CD8-positive, alpha-beta memory T cell (primary cell): ENCODE data around the gene ERVFRD-1. TPM values are rescaled to one million over a fixed set of nuclear protein-coding genes. Genes with fewer than 3 reads are reported as not detected.
"Not testable (repeated sequence)": the region's sequence is repeated elsewhere in the genome, so short reads cannot be mapped to it uniquely, and the experiment has no call there.

Experiments used
- CTCF ChIA-PET: fragments of 350-600 bp; sonication (Branson Sonifier 250); formaldehyde crosslinking; loops from one replicate; lab custom pipeline; 2021; ENCODE audit warnings: antibody characterized with exemption; lab: Charles Lee
- POLR2A ChIA-PET: fragments of 350-600 bp; sonication (Branson Sonifier 250); formaldehyde crosslinking; loops from one replicate; lab custom pipeline; 2021; ENCODE audit warnings: antibody characterized with exemption; lab: Charles Lee
- DNase-seq, 5 donors: peaks; one replicate each; pipeline versions ENCODE4 v3.0.0 to v3.0.0-alpha.2; 2020 to 2022; ENCODE audit warnings: mixed read lengths in 1 of 5
- H3K27ac ChIP-seq: one replicate; pipeline ENCODE4 v1.7.0; 2013; ENCODE audit warnings: low read depth, mild to moderate bottlenecking, low read length, moderate library complexity
- H3K27me3 ChIP-seq: 2 replicates; pipeline ENCODE4 v1.7.0; 2013; ENCODE audit warnings: low read length, mild to moderate bottlenecking; ENCODE audit not compliant: insufficient read depth, poor library complexity, severe bottlenecking
- H3K36me3 ChIP-seq: 2 replicates; pipeline ENCODE4 v1.7.0; 2013; ENCODE audit warnings: mild to moderate bottlenecking, low read length, moderate library complexity; ENCODE audit not compliant: insufficient read depth
- H3K4me1 ChIP-seq: 2 replicates; pipeline ENCODE4 v1.7.0; 2013; ENCODE audit warnings: mild to moderate bottlenecking, low read length, moderate library complexity; ENCODE audit not compliant: insufficient read depth
- H3K4me3 ChIP-seq: 2 replicates; pipeline ENCODE4 v1.7.0; 2013; ENCODE audit warnings: mild to moderate bottlenecking, low read length
- H3K9me3 ChIP-seq: 2 replicates; pipeline ENCODE4 v1.7.0; 2013; ENCODE audit warnings: mild to moderate bottlenecking, low read length
- H3K27ac Mint-ChIP-seq, 8 donors: one replicate each; pipeline ENCODE4 v1.8.0; 2020 to 2021; ENCODE audit warnings: mixed read lengths in 8 of 8, mild to moderate bottlenecking in 6 of 8, inconsistent platforms in 3 of 8, moderate library complexity in 3 of 8
- H3K27me3 Mint-ChIP-seq, 2 donors: one replicate each; pipeline ENCODE4 v1.8.0; 2020 to 2021; ENCODE audit warnings: mixed read lengths in 2 of 2, mild to moderate bottlenecking in 1 of 2, moderate library complexity in 1 of 2
- H3K36me3 Mint-ChIP-seq, 3 donors: one replicate each; pipeline ENCODE4 v1.8.0; 2020 to 2021; ENCODE audit warnings: mixed read lengths in 3 of 3, inconsistent platforms in 1 of 3, mild to moderate bottlenecking in 1 of 3
- H3K4me1 Mint-ChIP-seq, 3 donors: one replicate each; pipeline ENCODE4 v1.8.0; 2020 to 2021; ENCODE audit warnings: mixed read lengths in 3 of 3, inconsistent platforms in 1 of 3, mild to moderate bottlenecking in 1 of 3
- H3K4me3 Mint-ChIP-seq, 7 donors: one replicate each; pipeline ENCODE4 v1.8.0; 2020 to 2021; ENCODE audit warnings: mixed read lengths in 7 of 7, mild to moderate bottlenecking in 6 of 7, moderate library complexity in 4 of 7, inconsistent platforms in 2 of 7
- H3K9me3 Mint-ChIP-seq, 5 donors: one replicate each; pipeline ENCODE4 v1.8.0; 2020 to 2022; ENCODE audit warnings: mixed read lengths in 5 of 5, mild to moderate bottlenecking in 3 of 5, moderate library complexity in 2 of 5, inconsistent platforms in 1 of 5
- polyA plus RNA-seq: library from polyadenylated mRNA; unstranded; fragments of 300-500 nt; fragmentation: Illumina TruSeq; gene quantifications from one replicate; pipeline ENCODE4 v1.2.3, GENCODE V29; 2021
- total RNA-seq, 2 experiments: library from RNA; stranded (reverse); gene quantifications; one replicate each; pipeline ENCODE4 v1.2.3, GENCODE V29; 2021

The ERVFRD-1 gene
- total and polyA plus RNA-seq, 3 experiments from 2014 or later: 0.12 TPM; not detected in 2

DNA sequence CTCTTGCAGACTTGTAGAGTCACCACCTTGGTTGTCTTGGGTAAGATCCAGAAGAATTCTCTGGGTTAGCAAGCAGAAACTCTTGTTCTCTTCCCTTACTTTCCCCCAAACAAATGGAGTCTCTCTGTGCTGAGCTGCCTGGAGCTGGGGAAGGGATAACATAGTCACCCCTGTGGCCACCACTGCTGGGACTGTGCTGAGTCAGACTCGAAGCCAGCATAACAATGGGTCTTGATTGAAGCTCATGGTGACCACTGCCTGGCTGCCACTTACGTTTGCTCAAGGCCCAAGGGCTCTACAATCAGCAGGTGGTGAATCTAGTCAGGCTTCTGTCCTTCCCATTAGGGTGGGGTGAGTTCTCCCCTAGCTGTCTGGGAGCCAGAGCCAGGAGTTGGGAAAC is 15.4 kb upstream of the ERVFRD-1 start:
- no peaks in the 10 kb centered on the region for H3K9me3 ChIP-seq
- ChIA-PET POLR2A (no interaction called here), CTCF (interaction anchor here (1.3 to 1.4 kb wide), 2 partner anchors 13 to 27 kb away, joined by 3 to 5 read pairs; no protein-coding TSS in a partner anchor)
- no peaks in the 10 kb centered on the region for H3K4me1 ChIP-seq
- H3K27ac Mint-ChIP-seq: no peak overlapping the region
- H3K4me3 ChIP-seq: no peak overlapping the region
- peaks cover 18 to 41% (median 28%) of the 10 kb centered on the region in 3 donors for H3K4me1 Mint-ChIP-seq
- H3K36me3 Mint-ChIP-seq: peaks cover 0 to 15% (median 8%) of the 10 kb centered on the region in 3 donors
- no peak for DNase-seq
- no peaks in the 10 kb centered on the region for H3K27me3 Mint-ChIP-seq
- no peaks in the 10 kb centered on the region for H3K36me3 ChIP-seq
- no peaks in the 10 kb centered on the region for H3K9me3 Mint-ChIP-seq
- H3K27me3 ChIP-seq: no peaks in the 10 kb centered on the region
- H3K27ac ChIP-seq: no peak overlapping the region
- no peak overlapping the region for H3K4me3 Mint-ChIP-seq

DNA sequence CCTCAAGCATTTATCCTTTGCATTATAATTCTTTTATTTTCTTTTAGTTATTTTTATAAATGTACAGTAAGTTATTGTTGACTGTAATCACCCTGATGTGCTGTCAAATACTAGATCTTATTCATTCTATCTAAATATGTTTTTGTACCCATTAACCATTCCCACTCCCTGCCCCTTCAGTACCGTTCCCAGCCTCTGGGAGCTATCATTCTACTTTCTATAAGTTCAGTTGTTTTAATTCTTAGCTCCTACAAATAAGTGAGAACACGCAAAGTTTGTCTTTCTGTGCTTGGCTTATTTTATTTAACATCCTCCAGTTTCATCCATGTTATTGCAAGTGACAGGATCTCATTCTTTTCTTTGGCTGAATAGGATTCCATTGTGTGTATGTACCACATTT is 12.5 kb upstream of the ERVFRD-1 start:
- no peak for DNase-seq
- H3K4me3 Mint-ChIP-seq: no peak overlapping the region
- H3K4me1 Mint-ChIP-seq: peaks cover 18 to 40% (median 34%) of the 10 kb centered on the region in 3 donors
- Histone ChIP-seq H3K4me3 (no peak overlapping the region), H3K27me3 (no peaks in the 10 kb centered on the region), H3K36me3 (no peaks in the 10 kb centered on the region), H3K27ac (no peak overlapping the region), H3K9me3 (no peaks in the 10 kb centered on the region), H3K4me1 (no peaks in the 10 kb centered on the region)
- no peaks in the 10 kb centered on the region for H3K9me3 Mint-ChIP-seq
- CTCF ChIA-PET: no interaction called here
- H3K27ac Mint-ChIP-seq: no peak overlapping the region
- peaks cover 0 to 13% (median 10%) of the 10 kb centered on the region in 3 donors for H3K36me3 Mint-ChIP-seq
- H3K27me3 Mint-ChIP-seq: no peaks in the 10 kb centered on the region
- POLR2A ChIA-PET: no interaction called here

DNA sequence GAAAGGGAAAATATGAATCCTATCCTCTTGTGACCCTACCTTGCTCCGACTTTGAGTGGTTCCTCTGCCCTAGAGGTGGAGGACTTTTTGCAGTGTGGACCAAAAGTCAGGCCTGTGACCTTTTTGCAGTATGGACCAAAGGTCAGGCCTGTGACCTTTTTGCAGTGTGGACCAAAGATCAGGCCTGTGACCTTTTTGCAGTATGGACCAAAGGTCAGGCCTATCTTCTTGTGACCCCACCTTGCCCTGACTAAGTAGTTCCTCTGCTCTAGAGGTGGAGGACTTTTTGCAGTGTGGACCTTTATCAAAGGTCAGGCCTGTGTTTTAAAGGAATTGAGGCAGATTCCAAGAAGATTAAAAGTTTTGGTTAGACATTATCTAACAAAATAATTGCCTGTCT is 10.9 kb upstream of the ERVFRD-1 start:
- DNase-seq: no peak
- Histone ChIP-seq H3K36me3 (no peaks in the 10 kb centered on the region), H3K27ac (no peak overlapping the region), H3K4me3 (no peak overlapping the region), H3K9me3 (no peaks in the 10 kb centered on the region), H3K27me3 (no peaks in the 10 kb centered on the region), H3K4me1 (no peaks in the 10 kb centered on the region)
- POLR2A ChIA-PET: no interaction called here
- CTCF ChIA-PET: no interaction called here
- H3K4me3 Mint-ChIP-seq: no peak overlapping the region
- H3K4me1 Mint-ChIP-seq: peaks cover 20 to 41% (median 34%) of the 10 kb centered on the region in 3 donors
- H3K27ac Mint-ChIP-seq: peak overlapping the region in 1 of 8 donors; percentile 36
- H3K27me3 Mint-ChIP-seq: no peaks in the 10 kb centered on the region
- peaks cover 0 to 12% (median 7%) of the 10 kb centered on the region in 3 donors for H3K36me3 Mint-ChIP-seq
- H3K9me3 Mint-ChIP-seq: no peaks in the 10 kb centered on the region

DNA sequence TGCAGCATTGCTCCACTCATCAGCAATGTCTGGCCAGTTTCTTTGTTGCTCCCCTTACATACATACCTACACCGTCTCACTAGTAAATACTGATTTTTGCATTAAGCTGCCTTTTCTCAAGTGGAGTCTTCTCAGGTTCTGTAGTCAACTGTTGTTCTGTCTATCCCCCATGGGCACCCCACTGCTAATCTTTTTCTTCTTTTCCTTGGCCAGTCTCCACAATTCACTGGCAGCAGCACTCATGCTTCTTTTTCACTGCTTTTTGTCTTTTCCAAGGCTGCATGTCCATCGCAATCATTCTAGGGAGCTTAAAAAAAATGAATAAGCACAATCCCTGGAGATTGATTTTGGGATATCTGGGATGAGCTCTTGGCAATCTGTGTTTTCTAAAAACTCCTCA is 10.3 kb upstream of the ERVFRD-1 start:
- no peaks in the 10 kb centered on the region for H3K9me3 ChIP-seq
- CTCF ChIA-PET: no interaction called here
- Mint-ChIP-seq H3K27ac (no peak overlapping the region), H3K9me3 (no peaks in the 10 kb centered on the region), H3K27me3 (no peaks in the 10 kb centered on the region), H3K4me1 (peaks cover 20 to 37% (median 32%) of the 10 kb centered on the region in 3 donors), H3K4me3 (no peak overlapping the region), H3K36me3 (peaks cover 0 to 7% (median 5%) of the 10 kb centered on the region in 3 donors)
- no peaks in the 10 kb centered on the region for H3K4me1 ChIP-seq
- DNase-seq: no peak
- no peaks in the 10 kb centered on the region for H3K36me3 ChIP-seq
- H3K4me3 ChIP-seq: no peak overlapping the region
- no peak overlapping the region for H3K27ac ChIP-seq
- no peaks in the 10 kb centered on the region for H3K27me3 ChIP-seq
- POLR2A ChIA-PET: no interaction called here

DNA sequence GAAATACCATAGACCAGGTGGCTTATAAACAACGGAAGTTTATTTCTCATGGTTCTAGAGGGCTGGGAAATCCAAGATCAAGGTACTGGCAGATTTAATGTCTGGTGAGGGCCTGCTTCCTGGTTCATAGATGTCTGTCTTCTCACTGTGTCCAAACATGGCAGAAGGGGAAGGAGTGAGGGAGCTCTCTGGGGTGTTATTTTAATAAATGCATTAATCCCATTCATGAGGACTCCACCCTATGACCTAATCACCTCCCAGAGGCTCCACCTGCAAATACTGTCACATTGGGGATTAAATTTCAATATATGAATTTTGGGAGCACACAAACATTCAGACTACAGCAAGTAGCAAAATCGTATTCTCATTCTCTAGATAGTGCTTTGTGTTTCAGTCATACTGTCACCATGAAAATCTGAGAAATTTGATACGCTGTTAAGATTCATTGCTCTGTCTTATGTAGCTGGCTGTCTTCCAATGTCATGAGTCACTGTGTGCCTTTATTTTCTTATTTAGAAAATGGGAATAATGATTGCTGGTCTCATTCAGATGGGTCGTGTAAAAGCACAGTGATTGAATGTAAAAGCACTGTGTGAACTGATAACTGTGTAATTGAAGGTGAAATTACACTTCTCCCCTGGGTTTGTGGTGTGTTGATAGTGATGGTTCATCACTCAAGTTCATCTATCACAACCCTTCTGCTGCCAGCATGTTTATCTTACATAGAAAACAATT is 8.9 kb upstream of the ERVFRD-1 start:
- Histone ChIP-seq H3K4me1 (no peaks in the 10 kb centered on the region), H3K36me3 (no peaks in the 10 kb centered on the region), H3K27ac (no peak overlapping the region), H3K9me3 (no peaks in the 10 kb centered on the region), H3K4me3 (no peak overlapping the region), H3K27me3 (no peaks in the 10 kb centered on the region)
- Mint-ChIP-seq H3K4me3 (no peak overlapping the region), H3K36me3 (peaks cover 0 to 1% (median 0%) of the 10 kb centered on the region in 3 donors), H3K27me3 (no peaks in the 10 kb centered on the region), H3K4me1 (peaks cover 19 to 38% (median 36%) of the 10 kb centered on the region in 3 donors), H3K9me3 (no peaks in the 10 kb centered on the region), H3K27ac (no peak overlapping the region)
- CTCF ChIA-PET: no interaction called here
- no peak for DNase-seq
- POLR2A ChIA-PET: no interaction called here

DNA sequence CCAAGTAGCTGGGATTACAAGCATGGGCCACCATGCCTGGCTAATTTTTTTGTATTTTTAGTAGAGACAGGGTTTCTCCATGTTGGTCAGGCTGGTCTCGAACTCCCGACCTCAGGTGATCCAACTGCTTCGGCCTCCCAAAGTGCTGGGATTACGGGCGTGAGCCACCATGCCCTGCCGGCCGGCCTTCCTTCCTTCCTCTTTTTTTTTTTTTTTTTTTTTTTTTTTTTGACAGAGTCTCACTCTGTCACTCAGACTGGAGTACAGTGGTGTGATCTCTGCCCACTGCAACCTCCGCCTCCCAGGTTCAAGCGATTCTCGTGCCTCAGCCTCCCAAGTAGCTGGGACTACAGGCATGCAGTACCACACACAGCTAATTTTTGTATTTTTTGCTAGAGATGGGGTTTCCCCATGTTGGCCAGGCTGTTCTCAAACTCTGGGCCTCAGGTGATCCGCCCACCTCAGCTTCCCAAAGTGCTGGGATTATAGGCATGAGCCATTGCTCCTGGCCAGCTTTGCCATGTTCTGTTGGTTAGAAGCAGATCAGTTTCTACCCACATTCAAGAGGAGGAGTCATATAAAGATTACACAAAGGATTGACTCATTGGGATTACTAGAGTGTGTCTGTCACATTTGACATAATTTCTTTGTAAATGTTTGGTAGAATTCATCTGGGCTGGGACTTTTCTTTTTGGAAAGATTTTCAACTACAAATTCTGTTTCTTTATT is 4.4 kb upstream of the ERVFRD-1 start:
- H3K9me3 ChIP-seq, DNase-seq, H3K36me3 ChIP-seq, POLR2A ChIA-PET, H3K9me3 Mint-ChIP-seq, H3K36me3 Mint-ChIP-seq, H3K4me3 ChIP-seq, H3K4me3 Mint-ChIP-seq, CTCF ChIA-PET, H3K27ac ChIP-seq, H3K27me3 Mint-ChIP-seq, H3K27me3 ChIP-seq, H3K4me1 ChIP-seq: not testable (repeated sequence)
- Mint-ChIP-seq H3K4me1 (peaks cover 26 to 51% (median 38%) of the 10 kb centered on the region in 3 donors), H3K27ac (peak overlapping the region in 2 of 8 donors; percentile 10 to 38)

DNA sequence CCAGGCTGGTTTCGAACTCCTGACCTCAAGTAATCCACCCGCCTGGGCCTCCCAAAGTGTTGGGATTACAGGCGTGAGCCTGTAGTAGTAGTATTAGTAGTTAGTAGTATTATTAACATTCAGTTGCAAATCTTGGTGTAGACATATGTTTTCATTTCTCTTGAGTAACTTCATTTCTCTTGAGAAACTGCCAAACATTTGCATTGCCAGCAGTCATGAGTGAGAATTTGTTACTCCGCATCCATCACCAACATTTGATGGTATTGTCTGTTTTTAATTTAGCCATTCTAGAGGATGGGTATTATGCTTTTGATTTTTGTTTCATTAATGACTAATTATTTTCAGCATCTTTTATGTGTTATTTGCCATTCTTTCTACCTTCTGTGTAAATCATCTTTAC is 1.5 kb upstream of the ERVFRD-1 start:
- H3K36me3 Mint-ChIP-seq: no peaks in the 10 kb centered on the region
- H3K9me3 ChIP-seq: no peaks in the 10 kb centered on the region
- H3K4me1 Mint-ChIP-seq: peaks cover 22 to 49% (median 46%) of the 10 kb centered on the region in 3 donors
- no peak for DNase-seq
- H3K9me3 Mint-ChIP-seq: no peaks in the 10 kb centered on the region
- no peak overlapping the region for H3K27ac Mint-ChIP-seq
- CTCF ChIA-PET: interaction anchor here (1.2 to 1.3 kb wide), 2 partner anchors 14 to 20 kb away, joined by 3 to 5 read pairs; partner anchors contain the start of gene SMIM13
- H3K27me3 ChIP-seq: no peaks in the 10 kb centered on the region
- H3K27ac ChIP-seq: no peak overlapping the region
- no peaks in the 10 kb centered on the region for H3K36me3 ChIP-seq
- POLR2A ChIA-PET: no interaction called here
- H3K4me1 ChIP-seq: peaks cover 7% of the 10 kb centered on the region
- no peaks in the 10 kb centered on the region for H3K27me3 Mint-ChIP-seq
- H3K4me3 ChIP-seq: no peak overlapping the region
- no peak overlapping the region for H3K4me3 Mint-ChIP-seq
